HCT116 (cell line): ENCODE measurements around the gene SZT2. TPM values are rescaled to one million over a fixed set of nuclear protein-coding genes. Genes with fewer than 3 reads are reported as not detected.

ENCODE experiments used
- ATAC-seq: fragments of 200-7000 bp; cut with Tn5 transposase; 2 replicates; pipeline ENCODE4 v1.9.1; 2020; ENCODE audit warnings: mild to moderate bottlenecking, moderate library complexity
- BruUV-seq: library from RNA; stranded (reverse); fragments of 400-500 nt; replicated peaks from 2 replicates; lab custom pipeline; 2021; lab: Mats Ljungman, UMichigan
- CTCF ChIA-PET: fragments of 300-600 bp; sonication (Branson Sonifier 250); formaldehyde crosslinking; loops from one replicate; lab custom pipeline; 2021; ENCODE audit warnings: antibody characterized with exemption; lab: Charles Lee
- POLR2A ChIA-PET: fragments of 300-600, 350-600 bp; sonication (Branson Sonifier 250); formaldehyde crosslinking; loops from one replicate; lab custom pipeline; 2021; ENCODE audit warnings: antibody characterized with exemption; lab: Charles Lee
- RAD21 ChIA-PET, 2 experiments: fragments of 300-600 bp; sonication (Branson Sonifier 250); formaldehyde crosslinking; loops; one replicate each; lab custom pipeline; 2023; ENCODE audit warnings: low total read pairs in 2 of 2; ENCODE audit not compliant: uncharacterized antibody in 2 of 2, unreplicated experiment in 2 of 2, low non-redundant PET in 1 of 2; lab: Charles Lee
- DNase-seq: peaks from one replicate; pipeline ENCODE4 v3.0.0-alpha.2; 2010; ENCODE audit warnings: low read depth, low spot score
- H2AFZ ChIP-seq: fragments of 200-600 bp; shearing (Covaris generic), sonication (generic); 2 replicates; pipeline ENCODE4 v1.6.1; 2017; ENCODE audit warnings: low read depth, mixed run types, mixed read lengths, antibody characterized with exemption, low read length; ENCODE audit not compliant: poor library complexity, severe bottlenecking
- H3K27ac ChIP-seq: 2 replicates; pipeline ENCODE4 v1.5.1; 2012; ENCODE audit warnings: low read depth, low read length
- H3K27me3 ChIP-seq: fragments of 200-600 bp; sonication (generic); 2 replicates; pipeline ENCODE4 v1.6.1; 2016; ENCODE audit warnings: mixed run types, low read length, mixed read lengths; ENCODE audit not compliant: insufficient read depth
- H3K36me3 ChIP-seq, 2 experiments: fragments of 200-500 bp in 1 of 2; fragments of 200-600 bp in 1 of 2; sonication (Bioruptor generic) in 1 of 2; sonication (generic) in 1 of 2; 2 replicates each; pipeline versions ENCODE4 v1.5.1 to v1.6.1; 2014 to 2016; ENCODE audit warnings: low read length in 2 of 2, inconsistent platforms in 1 of 2, mixed read lengths in 1 of 2, mixed run types in 1 of 2; ENCODE audit not compliant: insufficient read depth in 2 of 2, control insufficient read depth in 1 of 2
- H3K4me1 ChIP-seq, 2 experiments: fragments of 200-600 bp in 1 of 2; sonication (generic) in 1 of 2; 2 replicates each; pipeline versions ENCODE4 v1.5.1 to v1.6.1; 2012 to 2017; ENCODE audit warnings: low read length in 2 of 2, inconsistent platforms in 1 of 2, mild to moderate bottlenecking in 1 of 2, mixed read lengths in 1 of 2, mixed run types in 1 of 2, moderate library complexity in 1 of 2; ENCODE audit not compliant: insufficient read depth in 2 of 2, control insufficient read depth in 1 of 2
- H3K4me2 ChIP-seq: fragments of 200-600 bp; sonication (generic); 2 replicates; pipeline ENCODE4 v1.6.1; 2017; ENCODE audit warnings: mixed run types, low read length, mixed read lengths
- H3K4me3 ChIP-seq, 2 experiments: fragments of 200-600 bp in 1 of 2; sonication (generic) in 1 of 2; replicated peaks in 1 of 2; 2 replicates each; pipeline ENCODE4 v1.5.1; 2011 to 2016; ENCODE audit warnings: low read length in 2 of 2, control low read depth in 1 of 2, low read depth in 1 of 2, mild to moderate bottlenecking in 1 of 2, mixed read lengths in 1 of 2, mixed run types in 1 of 2
- H3K79me2 ChIP-seq: fragments of 200-600 bp; sonication (generic); 2 replicates; pipeline ENCODE4 v1.6.1; 2017; ENCODE audit warnings: mild to moderate bottlenecking, mixed run types, low read length, moderate library complexity, mixed read lengths; ENCODE audit not compliant: insufficient read depth
- H3K9ac ChIP-seq: fragments of 200-600 bp; sonication (generic); 2 replicates; pipeline ENCODE4 v1.6.1; 2016; ENCODE audit warnings: low read length, mixed read lengths
- H3K9me2 ChIP-seq: fragments of 200-600 bp; sonication (generic), shearing (Covaris generic); 2 replicates; pipeline ENCODE4 v1.6.1; 2017; ENCODE audit warnings: mixed run types, mild to moderate bottlenecking, moderate library complexity; ENCODE audit not compliant: insufficient read depth
- H3K9me3 ChIP-seq, 2 experiments: fragments of 200-500 bp in 1 of 2; fragments of 200-600 bp in 1 of 2; sonication (Bioruptor generic) in 1 of 2; sonication (generic) in 1 of 2; 2 replicates each; pipeline ENCODE4 v1.6.1; 2014 to 2017; ENCODE audit warnings: low read length in 2 of 2, mixed read lengths in 2 of 2, inconsistent platforms in 1 of 2, low read depth in 1 of 2, mild to moderate bottlenecking in 1 of 2, mixed run types in 1 of 2, moderate library complexity in 1 of 2; ENCODE audit not compliant: control insufficient read depth in 1 of 2, insufficient read depth in 1 of 2
- H4K20me1 ChIP-seq: fragments of 200-600 bp; sonication (generic), shearing (Covaris generic); 2 replicates; pipeline ENCODE4 v1.6.1; 2017; ENCODE audit warnings: mixed run types, mild to moderate bottlenecking, moderate library complexity; ENCODE audit not compliant: insufficient read depth
- CBX3 ChIP-seq: IDR thresholded peaks from 2 replicates; pipeline ENCODE4 v1.6.1; 2012; ENCODE audit warnings: low read depth
- EGR1 ChIP-seq: IDR thresholded peaks from 2 replicates; pipeline ENCODE4 v1.6.1; 2012; ENCODE audit warnings: low read depth
- POLR2A ChIP-seq: IDR thresholded peaks from 2 replicates; pipeline ENCODE4 v1.7.0; 2011; ENCODE audit warnings: borderline replicate concordance; ENCODE audit not compliant: insufficient read depth, insufficient read length; ENCODE audit errors: extremely low read depth
- POLR2AphosphoS5 ChIP-seq: IDR thresholded peaks from 2 replicates; pipeline ENCODE4 v1.6.1; 2011; ENCODE audit warnings: mild to moderate bottlenecking, low read depth, low read length, moderate library complexity
- SP1 ChIP-seq: IDR thresholded peaks from 2 replicates; pipeline ENCODE4 v1.6.1; 2012; ENCODE audit warnings: low read depth
- SRF ChIP-seq: IDR thresholded peaks from 2 replicates; pipeline ENCODE4 v1.6.1; 2012; ENCODE audit warnings: low read depth
- TCF7L2 ChIP-seq: IDR thresholded peaks from 2 replicates; pipeline ENCODE4 v1.7.0; 2011; ENCODE audit warnings: borderline replicate concordance, inconsistent platforms; ENCODE audit not compliant: insufficient read depth, insufficient read length; ENCODE audit errors: extremely low read depth
- ZFX ChIP-seq: fragments of 450-650 bp; IDR thresholded peaks from 2 replicates; pipeline ENCODE4 v1.6.1; 2017
- intact Hi-C: fragments of 100-400 bp; cut with micrococcal nuclease; formaldehyde crosslinking; loops from 2 replicates; pipeline ENCODE4 v1.10.0; 2022
- total RNA-seq: library from RNA; stranded (reverse); gene quantifications from one replicate; pipeline ENCODE4 v1.2.1, GENCODE V29; 2021; ENCODE audit not compliant: unreplicated experiment
- TF ChIP-seq, protein P1 (sequence below), 3 experiments: fragments of 200-600 bp in 1 of 3; sonication (generic) in 1 of 3; IDR thresholded peaks in 2 of 3; conservative IDR thresholded peaks in 1 of 3; 2 replicates each; pipeline ENCODE4 v1.5.1; 2012 to 2017; ENCODE audit warnings: low read depth in 2 of 3, low read length in 2 of 3, antibody characterized with exemption in 1 of 3, borderline replicate concordance in 1 of 3, control low read depth in 1 of 3, mild to moderate bottlenecking in 1 of 3, mixed read lengths in 1 of 3, mixed run types in 1 of 3, moderate library complexity in 1 of 3; ENCODE audit not compliant: insufficient read depth in 1 of 3
- TF ChIP-seq, protein P2 (sequence below): IDR thresholded peaks from 2 replicates; pipeline ENCODE4 v1.6.1; 2011; ENCODE audit warnings: mild to moderate bottlenecking, low read length, moderate library complexity; ENCODE audit not compliant: insufficient replicate concordance; ENCODE audit errors: extremely low read depth
- TF ChIP-seq, protein P3 (sequence below): IDR thresholded peaks from 2 replicates; pipeline ENCODE4 v1.6.1; 2012

Gene SZT2
- total RNA-seq, 1 experiment from 2014 or later: 43.0 TPM

DNA sequence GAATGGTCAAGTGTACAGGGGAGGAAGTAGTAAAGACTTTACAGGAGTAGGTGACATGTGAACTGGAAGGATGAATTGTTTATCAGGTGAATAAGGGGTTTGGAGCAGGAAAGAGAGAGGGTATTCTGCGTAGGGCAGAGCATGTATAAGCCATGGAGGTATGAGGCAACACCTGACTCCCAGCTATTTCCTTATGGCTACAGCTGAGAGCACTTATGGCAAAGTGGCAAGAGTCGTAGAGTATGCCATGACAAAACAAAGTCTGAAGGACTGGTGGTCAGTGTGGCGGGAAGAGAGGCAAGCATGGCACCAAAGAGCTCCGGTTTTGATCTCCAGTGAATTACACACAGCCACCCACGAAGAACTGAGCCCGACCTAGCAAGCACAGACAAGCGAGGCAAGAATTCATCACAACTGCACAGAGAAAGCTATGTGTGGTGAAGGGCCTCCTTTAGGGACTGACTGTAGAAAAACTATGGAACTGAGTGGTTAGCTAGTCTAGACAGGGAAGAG lies 12.9 kb upstream of the SZT2 start:
- Histone ChIP-seq H2AFZ (no peak overlapping the region), H3K9me3 (no peaks in the 10 kb centered on the region), H3K79me2 (no peaks in the 10 kb centered on the region), H4K20me1 (no peaks in the 10 kb centered on the region), H3K4me1 (peaks cover 28 to 41% of the 10 kb centered on the region in 2 experiments), H3K9ac (no peak overlapping the region), H3K36me3 (no peaks in the 10 kb centered on the region), H3K27ac (no peak overlapping the region), H3K4me2 (no peak overlapping the region), H3K27me3 (no peaks in the 10 kb centered on the region), H3K4me3 (no peak overlapping the region)
- POLR2A ChIA-PET: interaction anchor here (1.5 to 2.0 kb wide), 2 partner anchors 9 to 19 kb away, joined by 3 to 7 read pairs; partner anchors contain the start of genes CDC20 and ELOVL1
- DNase-seq (no peak), ATAC-seq (no peak)
- RAD21 ChIA-PET: no interaction called here
- intact Hi-C loops: no loop called here
- CTCF ChIA-PET: interaction anchor here (0.9 to 1.5 kb wide), 2 partner anchors 19 to 38 kb away, joined by 3 read pairs; no protein-coding TSS in a partner anchor
- no TSS peak for BruUV-seq
- TF ChIP-seq CBX3 (no peak), EGR1 (no peak), POLR2AphosphoS5 (0 out of 2 replicates have a peak, but pooled peaks have one; percentile 27)
- TF ChIP-seq, all 23 proteins: peak for 1
- H3K9me2 ChIP-seq: no peaks in the 10 kb centered on the region

DNA sequence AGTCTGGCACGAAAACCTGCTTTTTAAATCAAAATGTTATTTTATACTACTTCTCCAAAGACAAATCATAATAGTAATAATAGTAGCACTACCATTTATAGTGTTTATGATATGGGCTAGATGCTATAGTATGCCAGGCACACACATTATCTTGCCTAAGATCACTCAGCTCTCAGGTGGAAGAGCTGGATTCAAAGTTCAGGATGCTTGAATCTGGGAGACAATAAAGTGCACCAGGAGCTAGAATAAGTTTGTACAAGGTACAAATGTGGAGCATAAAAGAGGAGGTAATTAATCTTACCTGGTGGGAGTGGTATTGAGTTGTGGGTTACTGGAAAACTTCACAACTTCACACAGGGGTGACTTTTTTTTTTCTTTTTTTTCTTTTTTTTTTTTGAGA lies 11.9 kb upstream of the SZT2 start:
- H3K79me2 ChIP-seq: no peaks in the 10 kb centered on the region
- H3K9ac ChIP-seq: no peak overlapping the region
- H3K4me2 ChIP-seq: no peak overlapping the region
- H3K4me1 ChIP-seq: peaks cover 17 to 31% of the 10 kb centered on the region in 2 experiments
- POLR2A ChIA-PET: interaction anchor here (0.8 to 2.0 kb wide), 2 partner anchors 10 to 13 kb away, joined by 7 read pairs; partner anchors contain the start of gene ELOVL1
- H4K20me1 ChIP-seq: no peaks in the 10 kb centered on the region
- H3K4me3 ChIP-seq: no peak overlapping the region
- intact Hi-C loops: no loop called here
- no peak overlapping the region for H2AFZ ChIP-seq
- H3K9me2 ChIP-seq: no peaks in the 10 kb centered on the region
- DNase-seq: no peak
- BruUV-seq: no TSS peak
- ATAC-seq: no peak
- H3K36me3 ChIP-seq: no peaks in the 10 kb centered on the region
- RAD21 ChIA-PET: no interaction called here
- no peaks in the 10 kb centered on the region for H3K9me3 ChIP-seq
- CTCF ChIA-PET: interaction anchor here (1.5 kb wide), 1 partner anchor 20 kb away, joined by 3 read pairs; no protein-coding TSS in a partner anchor
- H3K27me3 ChIP-seq: no peaks in the 10 kb centered on the region
- H3K27ac ChIP-seq: no peak overlapping the region
- TF ChIP-seq, protein P1, sequence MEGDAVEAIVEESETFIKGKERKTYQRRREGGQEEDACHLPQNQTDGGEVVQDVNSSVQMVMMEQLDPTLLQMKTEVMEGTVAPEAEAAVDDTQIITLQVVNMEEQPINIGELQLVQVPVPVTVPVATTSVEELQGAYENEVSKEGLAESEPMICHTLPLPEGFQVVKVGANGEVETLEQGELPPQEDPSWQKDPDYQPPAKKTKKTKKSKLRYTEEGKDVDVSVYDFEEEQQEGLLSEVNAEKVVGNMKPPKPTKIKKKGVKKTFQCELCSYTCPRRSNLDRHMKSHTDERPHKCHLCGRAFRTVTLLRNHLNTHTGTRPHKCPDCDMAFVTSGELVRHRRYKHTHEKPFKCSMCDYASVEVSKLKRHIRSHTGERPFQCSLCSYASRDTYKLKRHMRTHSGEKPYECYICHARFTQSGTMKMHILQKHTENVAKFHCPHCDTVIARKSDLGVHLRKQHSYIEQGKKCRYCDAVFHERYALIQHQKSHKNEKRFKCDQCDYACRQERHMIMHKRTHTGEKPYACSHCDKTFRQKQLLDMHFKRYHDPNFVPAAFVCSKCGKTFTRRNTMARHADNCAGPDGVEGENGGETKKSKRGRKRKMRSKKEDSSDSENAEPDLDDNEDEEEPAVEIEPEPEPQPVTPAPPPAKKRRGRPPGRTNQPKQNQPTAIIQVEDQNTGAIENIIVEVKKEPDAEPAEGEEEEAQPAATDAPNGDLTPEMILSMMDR (IDR thresholded peaks at IDR 0.05 in 2 of 3, conservative IDR thresholded peaks at IDR 0.05 in 1 of 3; ENCODE audit: borderline replicate concordance in 1 of 3, insufficient read depth in 1 of 3, low read depth in 2 of 3, low read length in 2 of 3): no peak
- TF ChIP-seq SP1 (no peak), ZFX (no peak), TCF7L2 (no peak), POLR2A (no peak), SRF (no peak)
- TF ChIP-seq, protein P2, sequence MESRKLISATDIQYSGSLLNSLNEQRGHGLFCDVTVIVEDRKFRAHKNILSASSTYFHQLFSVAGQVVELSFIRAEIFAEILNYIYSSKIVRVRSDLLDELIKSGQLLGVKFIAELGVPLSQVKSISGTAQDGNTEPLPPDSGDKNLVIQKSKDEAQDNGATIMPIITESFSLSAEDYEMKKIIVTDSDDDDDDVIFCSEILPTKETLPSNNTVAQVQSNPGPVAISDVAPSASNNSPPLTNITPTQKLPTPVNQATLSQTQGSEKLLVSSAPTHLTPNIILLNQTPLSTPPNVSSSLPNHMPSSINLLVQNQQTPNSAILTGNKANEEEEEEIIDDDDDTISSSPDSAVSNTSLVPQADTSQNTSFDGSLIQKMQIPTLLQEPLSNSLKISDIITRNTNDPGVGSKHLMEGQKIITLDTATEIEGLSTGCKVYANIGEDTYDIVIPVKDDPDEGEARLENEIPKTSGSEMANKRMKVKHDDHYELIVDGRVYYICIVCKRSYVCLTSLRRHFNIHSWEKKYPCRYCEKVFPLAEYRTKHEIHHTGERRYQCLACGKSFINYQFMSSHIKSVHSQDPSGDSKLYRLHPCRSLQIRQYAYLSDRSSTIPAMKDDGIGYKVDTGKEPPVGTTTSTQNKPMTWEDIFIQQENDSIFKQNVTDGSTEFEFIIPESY: no peak
- TF ChIP-seq, protein P3, sequence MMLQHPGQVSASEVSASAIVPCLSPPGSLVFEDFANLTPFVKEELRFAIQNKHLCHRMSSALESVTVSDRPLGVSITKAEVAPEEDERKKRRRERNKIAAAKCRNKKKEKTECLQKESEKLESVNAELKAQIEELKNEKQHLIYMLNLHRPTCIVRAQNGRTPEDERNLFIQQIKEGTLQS: no peak
